CD4-positive, alpha-beta T cell treated with Interleukin-6 for 4 hours (primary cell): ENCODE measurements around the gene TVP23B.
"Not testable (repeated sequence)": the region's sequence is repeated elsewhere in the genome, so short reads cannot be mapped to it uniquely, and the experiment has no call there.

Experiments
- DNase-seq: peaks from one replicate; pipeline ENCODE4 v3.0.0-alpha.2; 2020; ENCODE audit warnings: mixed read lengths

TVP23B gene

GRCh38 chr17:18780991-18781718 lies at the start of gene TVP23B:
Gene TVP23B, plus strand, starts transcription at chr17:18781183. Its CDS starts 111 bp downstream, at chr17:18781294.
- DNase-seq: peak; percentile 93

- DNase-seq: not testable (repeated sequence)
These were observed 48.5 kb upstream of the TVP23B start for GRCh38 chr17:18732438-18732837.

- DNase-seq: not testable (repeated sequence)
These were observed 47.6 kb upstream of the TVP23B start for GRCh38 chr17:18733350-18733749.

GRCh38 chr17:18739616-18740391 lies 41.2 kb upstream of the TVP23B start:
- DNase-seq: not testable (repeated sequence)

GRCh38 chr17:18741228-18741627 lies 39.8 kb upstream of the TVP23B start:
- not testable (repeated sequence) for DNase-seq

GRCh38 chr17:18743699-18744421 lies 37.1 kb upstream of the TVP23B start, which contains the start of gene FBXW10:
Gene FBXW10, plus strand, starts transcription at chr17:18744054. Its CDS starts 191 bp downstream, at chr17:18744245.
- not testable (repeated sequence) for DNase-seq

- DNase-seq: not testable (repeated sequence)
These were observed 36.3 kb upstream of the TVP23B start for GRCh38 chr17:18744726-18745125.

GRCh38 chr17:18746551-18746950 lies 34.4 kb upstream of the TVP23B start:
- DNase-seq: not testable (repeated sequence)

GRCh38 chr17:18747501-18747900 lies 33.5 kb upstream of the TVP23B start:
- DNase-seq: not testable (repeated sequence)

GRCh38 chr17:18750242-18750641 lies 30.7 kb upstream of the TVP23B start:
- not testable (repeated sequence) for DNase-seq

GRCh38 chr17:18753829-18754409 lies 27.1 kb upstream of the TVP23B start:
- not testable (repeated sequence) for DNase-seq

- not testable (repeated sequence) for DNase-seq
These were observed 25.0 kb upstream of the TVP23B start for GRCh38 chr17:18755969-18756368.

- not testable (repeated sequence) for DNase-seq
These were observed 23.5 kb upstream of the TVP23B start for GRCh38 chr17:18757368-18758044.

- not testable (repeated sequence) for DNase-seq
These were observed 22.6 kb upstream of the TVP23B start for GRCh38 chr17:18758344-18758743.

GRCh38 chr17:18760221-18760620 lies 20.8 kb upstream of the TVP23B start:
- not testable (repeated sequence) for DNase-seq

- DNase-seq: not testable (repeated sequence)
These were observed 10.4 kb upstream of the TVP23B start for GRCh38 chr17:18770572-18770971.

- DNase-seq: not testable (repeated sequence)
These were observed 9.9 kb upstream of the TVP23B start for GRCh38 chr17:18771066-18771465.

- no peak for DNase-seq
These were observed 8.5 kb upstream of the TVP23B start for GRCh38 chr17:18772471-18772870.

GRCh38 chr17:18781805-18782204 lies 822 bp downstream of the TVP23B start:
- DNase-seq: not testable (repeated sequence)

- DNase-seq: not testable (repeated sequence)
These were observed 5.0 kb downstream of the TVP23B start for GRCh38 chr17:18785933-18786332.

- not testable (repeated sequence) for DNase-seq
These were observed 5.9 kb downstream of the TVP23B start for GRCh38 chr17:18786890-18787289.

GRCh38 chr17:18791402-18791801 lies 10.4 kb downstream of the TVP23B start:
- DNase-seq: not testable (repeated sequence)
